Neural cell (in vitro differentiated cells): ENCODE results near the gene FASTKD2. TPM values are rescaled to one million over a fixed set of nuclear protein-coding genes. Genes with fewer than 3 reads are reported as not detected.

Experiments
- H2AFZ ChIP-seq: fragments of 200-600, 300-800 bp; sonication (generic), shearing (Covaris generic); 2 replicates; pipeline ENCODE4 v1.6.0; 2014; ENCODE audit warnings: low read depth, mild to moderate bottlenecking, antibody characterized with exemption, low read length, moderate library complexity
- H3F3A ChIP-seq: fragments of 200-600 bp; shearing (Covaris generic); 2 replicates; pipeline ENCODE4 v1.6.1; 2016; ENCODE audit warnings: mild to moderate bottlenecking, moderate library complexity, mixed read lengths, antibody characterized with exemption, low read length; ENCODE audit not compliant: insufficient read depth, poor library complexity, severe bottlenecking
- H3K27ac ChIP-seq: fragments of 200-600, 300-800 bp; sonication (generic), shearing (Covaris generic); 2 replicates; pipeline ENCODE4 v1.5.1; 2014; ENCODE audit warnings: mild to moderate bottlenecking, low read length, moderate library complexity
- H3K27me3 ChIP-seq: fragments of 300-800, 200-600 bp; sonication (generic), shearing (Covaris generic); 2 replicates; pipeline ENCODE4 v1.6.0; 2014; ENCODE audit warnings: mild to moderate bottlenecking, low read depth, low read length, moderate library complexity; ENCODE audit not compliant: insufficient read depth
- H3K36me3 ChIP-seq: fragments of 300-800, 200-600 bp; sonication (generic), shearing (Covaris generic); 2 replicates; pipeline ENCODE4 v1.5.1; 2014; ENCODE audit warnings: mild to moderate bottlenecking, antibody characterized with exemption, low read length, moderate library complexity; ENCODE audit not compliant: insufficient read depth
- H3K4me2 ChIP-seq: fragments of 300-800, 200-600 bp; sonication (generic), shearing (Covaris generic); 2 replicates; pipeline ENCODE4 v1.6.0; 2014; ENCODE audit warnings: mild to moderate bottlenecking, low read length
- H3K4me3 ChIP-seq: fragments of 300-800, 200-600 bp; sonication (generic), shearing (Covaris generic); 2 replicates; pipeline ENCODE4 v1.5.1; 2014; ENCODE audit warnings: mild to moderate bottlenecking, low read length, moderate library complexity
- H3K79me2 ChIP-seq: fragments of 200-600 bp; shearing (Covaris generic); replicated peaks from 2 replicates; pipeline ENCODE4 v1.6.0; 2014; ENCODE audit warnings: mild to moderate bottlenecking, low read length, moderate library complexity; ENCODE audit not compliant: insufficient read depth
- H3K9ac ChIP-seq: fragments of 300-800, 200-600 bp; sonication (generic), shearing (Covaris generic); 2 replicates; pipeline ENCODE4 v1.6.1; 2016; ENCODE audit warnings: mild to moderate bottlenecking, low read length, mixed read lengths
- H3K9me2 ChIP-seq: fragments of 200-600 bp; shearing (Covaris generic); 2 replicates; pipeline ENCODE4 v1.6.1; 2016; ENCODE audit warnings: mild to moderate bottlenecking, low read length, mixed read lengths; ENCODE audit not compliant: insufficient read depth
- H3K9me3 ChIP-seq: fragments of 200-600, 300-800 bp; sonication (generic), shearing (Covaris generic); 2 replicates; pipeline ENCODE4 v1.6.1; 2016; ENCODE audit warnings: mild to moderate bottlenecking, mixed run types, low read length, moderate library complexity, mixed read lengths
- H4K20me1 ChIP-seq: fragments of 200-600 bp; shearing (Covaris generic); 2 replicates; pipeline ENCODE4 v1.6.1; 2016; ENCODE audit warnings: mild to moderate bottlenecking, mixed run types; ENCODE audit not compliant: insufficient read depth
- EP300 ChIP-seq: fragments of 450-650 bp; conservative IDR thresholded peaks from 2 replicates; pipeline ENCODE4 v1.6.1; 2014; ENCODE audit warnings: antibody characterized with exemption, mild to moderate bottlenecking, moderate library complexity; ENCODE audit not compliant: poor library complexity, severe bottlenecking
- EZH2 ChIP-seq: fragments of 200-600, 300-800 bp; shearing (Covaris generic), sonication (generic); IDR thresholded peaks from 2 replicates; pipeline ENCODE4 v1.6.1; 2014; ENCODE audit warnings: antibody characterized with exemption, low read length, borderline replicate concordance, mild to moderate bottlenecking; ENCODE audit not compliant: insufficient read depth, poor library complexity, severe bottlenecking
- MXI1 ChIP-seq: fragments of 450-650 bp; conservative IDR thresholded peaks from 2 replicates; pipeline ENCODE4 v1.6.1; 2014; ENCODE audit warnings: antibody characterized with exemption, mild to moderate bottlenecking; ENCODE audit not compliant: poor library complexity, severe bottlenecking
- POLR2AphosphoS5 ChIP-seq: IDR thresholded peaks from 2 replicates; pipeline ENCODE4 v1.6.1; 2012
- RAD21 ChIP-seq: fragments of 450-650 bp; conservative IDR thresholded peaks from 2 replicates; pipeline ENCODE4 v1.6.1; 2014; ENCODE audit warnings: antibody characterized with exemption, mild to moderate bottlenecking, moderate library complexity
- SMC3 ChIP-seq: fragments of 450-650 bp; conservative IDR thresholded peaks from 2 replicates; pipeline ENCODE4 v1.6.1; 2014; ENCODE audit warnings: antibody characterized with exemption, mild to moderate bottlenecking, moderate library complexity; ENCODE audit not compliant: poor library complexity
- TAF1 ChIP-seq: IDR thresholded peaks from 2 replicates; pipeline ENCODE4 v1.6.1; 2012; ENCODE audit warnings: low read depth
- polyA plus RNA-seq: library from polyadenylated mRNA; depleted of rRNA; stranded (reverse); fragments of >200 nt; gene quantifications from 2 replicates; pipeline ENCODE4 v1.2.3, GENCODE V29; 2014
- TF ChIP-seq, protein P1 (sequence below): fragments of 450-650 bp; IDR thresholded peaks from 2 replicates; pipeline ENCODE4 v1.5.1; 2014; ENCODE audit warnings: antibody characterized with exemption, mild to moderate bottlenecking, moderate library complexity; ENCODE audit not compliant: poor library complexity, severe bottlenecking
- TF ChIP-seq, protein P2 (sequence below): IDR thresholded peaks from 2 replicates; pipeline ENCODE4 v1.6.1; 2012; ENCODE audit warnings: borderline replicate concordance

The FASTKD2 gene
- polyA plus RNA-seq, 1 donor from 2014 or later = 56.1 TPM

DNA sequence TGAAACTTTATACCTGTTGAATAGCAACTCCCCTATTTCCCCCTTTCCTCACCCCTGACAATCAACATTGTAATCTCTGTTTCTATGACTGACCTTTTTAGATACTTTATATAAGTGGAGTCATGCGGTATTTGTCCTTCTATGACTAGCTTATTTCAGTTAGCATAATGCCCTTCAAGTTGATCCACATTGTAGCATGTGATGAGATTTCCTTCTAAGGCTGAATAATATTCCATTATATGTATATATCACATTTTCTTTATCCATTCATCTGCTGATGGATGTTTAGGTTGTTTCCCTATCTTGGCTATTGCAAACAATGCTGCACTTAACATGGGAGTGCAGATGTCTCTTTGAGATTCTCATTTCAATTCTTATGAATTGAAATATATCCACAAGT lies 9.5 kb downstream of the FASTKD2 start:
- Histone ChIP-seq H3K9me2 (no peaks in the 10 kb centered on the region), H3K4me2 (no peak overlapping the region), H3K4me3 (no peak overlapping the region), H3F3A (no peaks in the 10 kb centered on the region), H3K36me3 (peaks cover 4% of the 10 kb centered on the region), H3K27ac (no peak overlapping the region), H4K20me1 (no peaks in the 10 kb centered on the region), H3K9me3 (no peaks in the 10 kb centered on the region), H3K79me2 (peaks cover 12% of the 10 kb centered on the region), H3K9ac (no peak overlapping the region), H2AFZ (no peak overlapping the region), H3K27me3 (no peaks in the 10 kb centered on the region)
- no peak for TF ChIP-seq RAD21
- no peak for TF ChIP-seq EZH2
- no peak for TF ChIP-seq POLR2AphosphoS5
- TF ChIP-seq, protein P1, sequence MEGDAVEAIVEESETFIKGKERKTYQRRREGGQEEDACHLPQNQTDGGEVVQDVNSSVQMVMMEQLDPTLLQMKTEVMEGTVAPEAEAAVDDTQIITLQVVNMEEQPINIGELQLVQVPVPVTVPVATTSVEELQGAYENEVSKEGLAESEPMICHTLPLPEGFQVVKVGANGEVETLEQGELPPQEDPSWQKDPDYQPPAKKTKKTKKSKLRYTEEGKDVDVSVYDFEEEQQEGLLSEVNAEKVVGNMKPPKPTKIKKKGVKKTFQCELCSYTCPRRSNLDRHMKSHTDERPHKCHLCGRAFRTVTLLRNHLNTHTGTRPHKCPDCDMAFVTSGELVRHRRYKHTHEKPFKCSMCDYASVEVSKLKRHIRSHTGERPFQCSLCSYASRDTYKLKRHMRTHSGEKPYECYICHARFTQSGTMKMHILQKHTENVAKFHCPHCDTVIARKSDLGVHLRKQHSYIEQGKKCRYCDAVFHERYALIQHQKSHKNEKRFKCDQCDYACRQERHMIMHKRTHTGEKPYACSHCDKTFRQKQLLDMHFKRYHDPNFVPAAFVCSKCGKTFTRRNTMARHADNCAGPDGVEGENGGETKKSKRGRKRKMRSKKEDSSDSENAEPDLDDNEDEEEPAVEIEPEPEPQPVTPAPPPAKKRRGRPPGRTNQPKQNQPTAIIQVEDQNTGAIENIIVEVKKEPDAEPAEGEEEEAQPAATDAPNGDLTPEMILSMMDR = no peak
- TF ChIP-seq SMC3 = no peak
- no peak for TF ChIP-seq TAF1
- TF ChIP-seq, protein P2, sequence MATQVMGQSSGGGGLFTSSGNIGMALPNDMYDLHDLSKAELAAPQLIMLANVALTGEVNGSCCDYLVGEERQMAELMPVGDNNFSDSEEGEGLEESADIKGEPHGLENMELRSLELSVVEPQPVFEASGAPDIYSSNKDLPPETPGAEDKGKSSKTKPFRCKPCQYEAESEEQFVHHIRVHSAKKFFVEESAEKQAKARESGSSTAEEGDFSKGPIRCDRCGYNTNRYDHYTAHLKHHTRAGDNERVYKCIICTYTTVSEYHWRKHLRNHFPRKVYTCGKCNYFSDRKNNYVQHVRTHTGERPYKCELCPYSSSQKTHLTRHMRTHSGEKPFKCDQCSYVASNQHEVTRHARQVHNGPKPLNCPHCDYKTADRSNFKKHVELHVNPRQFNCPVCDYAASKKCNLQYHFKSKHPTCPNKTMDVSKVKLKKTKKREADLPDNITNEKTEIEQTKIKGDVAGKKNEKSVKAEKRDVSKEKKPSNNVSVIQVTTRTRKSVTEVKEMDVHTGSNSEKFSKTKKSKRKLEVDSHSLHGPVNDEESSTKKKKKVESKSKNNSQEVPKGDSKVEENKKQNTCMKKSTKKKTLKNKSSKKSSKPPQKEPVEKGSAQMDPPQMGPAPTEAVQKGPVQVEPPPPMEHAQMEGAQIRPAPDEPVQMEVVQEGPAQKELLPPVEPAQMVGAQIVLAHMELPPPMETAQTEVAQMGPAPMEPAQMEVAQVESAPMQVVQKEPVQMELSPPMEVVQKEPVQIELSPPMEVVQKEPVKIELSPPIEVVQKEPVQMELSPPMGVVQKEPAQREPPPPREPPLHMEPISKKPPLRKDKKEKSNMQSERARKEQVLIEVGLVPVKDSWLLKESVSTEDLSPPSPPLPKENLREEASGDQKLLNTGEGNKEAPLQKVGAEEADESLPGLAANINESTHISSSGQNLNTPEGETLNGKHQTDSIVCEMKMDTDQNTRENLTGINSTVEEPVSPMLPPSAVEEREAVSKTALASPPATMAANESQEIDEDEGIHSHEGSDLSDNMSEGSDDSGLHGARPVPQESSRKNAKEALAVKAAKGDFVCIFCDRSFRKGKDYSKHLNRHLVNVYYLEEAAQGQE = no peak

DNA sequence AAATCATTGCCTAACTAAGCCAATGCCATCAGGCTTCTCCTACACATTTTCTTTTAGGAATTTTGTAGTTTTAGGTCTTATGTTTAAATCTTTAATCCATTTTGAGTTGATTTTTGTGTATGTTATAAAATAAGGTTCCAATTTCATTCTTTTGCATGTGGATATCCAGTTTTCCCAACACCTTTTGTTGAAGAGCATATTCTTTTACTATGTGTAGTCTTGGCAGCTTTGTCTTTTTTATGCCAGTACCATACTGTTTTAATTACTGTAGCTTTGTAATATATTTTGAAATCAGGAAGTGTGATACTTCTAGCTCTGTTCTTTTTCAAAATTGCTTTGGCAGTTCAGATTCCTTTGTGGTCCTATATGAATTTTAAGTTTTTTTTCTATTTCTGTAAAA lies 11.0 kb downstream of the FASTKD2 start:
- TF ChIP-seq RAD21 (no peak), EP300 (no peak)
- Histone ChIP-seq H3K79me2 (peaks cover 12% of the 10 kb centered on the region), H3K36me3 (peaks cover 4% of the 10 kb centered on the region), H3K9me3 (no peaks in the 10 kb centered on the region), H3K4me3 (no peak overlapping the region), H3K27ac (no peak overlapping the region), H3K4me2 (no peak overlapping the region), H2AFZ (no peak overlapping the region), H3K9ac (no peak overlapping the region), H3K27me3 (no peaks in the 10 kb centered on the region), H3K9me2 (no peaks in the 10 kb centered on the region), H4K20me1 (no peaks in the 10 kb centered on the region), H3F3A (no peaks in the 10 kb centered on the region)

DNA sequence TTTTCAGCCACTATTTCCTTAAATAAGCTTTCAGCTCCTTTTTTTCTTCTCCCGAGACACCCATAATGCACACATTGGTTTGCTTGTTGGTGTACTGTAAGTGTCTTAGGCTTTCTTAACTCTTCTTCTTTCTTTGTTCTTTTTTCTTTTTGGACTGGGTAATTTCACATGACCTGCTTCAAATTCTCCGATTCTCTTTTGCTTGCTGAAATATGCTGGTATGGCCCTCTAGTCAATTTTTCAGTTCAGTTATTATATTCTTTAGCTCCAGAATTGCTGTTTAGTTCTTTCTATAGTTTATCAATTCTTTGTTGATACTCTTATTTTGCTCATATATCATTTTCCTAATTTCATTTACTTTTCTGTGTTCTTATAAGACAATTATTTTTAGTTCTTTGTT lies 15.3 kb downstream of the FASTKD2 start:
- TF ChIP-seq RAD21 (no peak), TAF1 (no peak), SMC3 (no peak), EZH2 (no peak), MXI1 (no peak), POLR2AphosphoS5 (no peak), EP300 (no peak)
- TF ChIP-seq, protein P1 = no peak
- TF ChIP-seq, protein P2 = no peak
- no peaks in the 10 kb centered on the region for H3K9me2 ChIP-seq
- H3K9me3 ChIP-seq = no peaks in the 10 kb centered on the region
- H3F3A ChIP-seq = no peaks in the 10 kb centered on the region
- peaks cover 11% of the 10 kb centered on the region for H3K36me3 ChIP-seq
- H3K27me3 ChIP-seq = no peaks in the 10 kb centered on the region
- peaks cover 12% of the 10 kb centered on the region for H3K79me2 ChIP-seq
- H3K4me2 ChIP-seq = no peak overlapping the region
- no peak overlapping the region for H3K4me3 ChIP-seq
- no peak overlapping the region for H2AFZ ChIP-seq
- no peak overlapping the region for H3K27ac ChIP-seq
- no peak overlapping the region for H3K9ac ChIP-seq
- no peaks in the 10 kb centered on the region for H4K20me1 ChIP-seq
